ENCODE results near the gene KRT81.

- TF ChIP-seq EZH2 (IDR thresholded peaks at IDR 0.05; ENCODE audit: insufficient read depth, poor library complexity, severe bottlenecking) (no peak), EZH2phosphoT487 (IDR thresholded peaks at IDR 0.05; ENCODE audit: insufficient read depth, low read depth) (no peak)
Observed at GRCh38 chr12:52242442-52243258, 48.7 kb downstream of the KRT81 start.
